ENCODE data around the gene THAP12.

DNA sequence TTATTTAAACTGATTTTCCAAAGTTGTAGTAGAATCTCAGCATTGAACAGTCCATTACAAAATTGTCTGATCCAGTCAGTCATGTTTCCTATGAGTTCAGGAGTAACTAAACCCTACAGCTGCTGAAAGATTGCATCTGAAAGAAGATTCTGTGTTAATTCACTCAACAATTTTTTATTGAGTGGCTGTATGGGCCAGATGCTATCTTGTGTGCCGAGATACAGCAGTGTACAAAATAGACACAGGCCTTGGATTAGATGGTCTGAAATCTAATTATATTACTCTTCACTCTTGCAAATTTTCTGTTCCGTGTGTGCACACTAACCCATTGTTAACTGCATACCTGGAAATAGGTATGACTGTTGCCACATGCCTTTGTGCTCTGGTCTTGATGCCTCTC, 7.5 kb upstream of the THAP12 start:
- TF ChIP-seq, protein P1, sequence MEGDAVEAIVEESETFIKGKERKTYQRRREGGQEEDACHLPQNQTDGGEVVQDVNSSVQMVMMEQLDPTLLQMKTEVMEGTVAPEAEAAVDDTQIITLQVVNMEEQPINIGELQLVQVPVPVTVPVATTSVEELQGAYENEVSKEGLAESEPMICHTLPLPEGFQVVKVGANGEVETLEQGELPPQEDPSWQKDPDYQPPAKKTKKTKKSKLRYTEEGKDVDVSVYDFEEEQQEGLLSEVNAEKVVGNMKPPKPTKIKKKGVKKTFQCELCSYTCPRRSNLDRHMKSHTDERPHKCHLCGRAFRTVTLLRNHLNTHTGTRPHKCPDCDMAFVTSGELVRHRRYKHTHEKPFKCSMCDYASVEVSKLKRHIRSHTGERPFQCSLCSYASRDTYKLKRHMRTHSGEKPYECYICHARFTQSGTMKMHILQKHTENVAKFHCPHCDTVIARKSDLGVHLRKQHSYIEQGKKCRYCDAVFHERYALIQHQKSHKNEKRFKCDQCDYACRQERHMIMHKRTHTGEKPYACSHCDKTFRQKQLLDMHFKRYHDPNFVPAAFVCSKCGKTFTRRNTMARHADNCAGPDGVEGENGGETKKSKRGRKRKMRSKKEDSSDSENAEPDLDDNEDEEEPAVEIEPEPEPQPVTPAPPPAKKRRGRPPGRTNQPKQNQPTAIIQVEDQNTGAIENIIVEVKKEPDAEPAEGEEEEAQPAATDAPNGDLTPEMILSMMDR (CRISPR knock-in tag; IDR thresholded peaks at IDR 0.05) = no peak
- TF ChIP-seq RFX5 (IDR thresholded peaks at IDR 0.05; ENCODE audit: low read depth, low read length) (no peak), ZBTB34 (CRISPR knock-in tag; IDR thresholded peaks at IDR 0.05) (no peak)
- TF ChIP-seq, protein P2, sequence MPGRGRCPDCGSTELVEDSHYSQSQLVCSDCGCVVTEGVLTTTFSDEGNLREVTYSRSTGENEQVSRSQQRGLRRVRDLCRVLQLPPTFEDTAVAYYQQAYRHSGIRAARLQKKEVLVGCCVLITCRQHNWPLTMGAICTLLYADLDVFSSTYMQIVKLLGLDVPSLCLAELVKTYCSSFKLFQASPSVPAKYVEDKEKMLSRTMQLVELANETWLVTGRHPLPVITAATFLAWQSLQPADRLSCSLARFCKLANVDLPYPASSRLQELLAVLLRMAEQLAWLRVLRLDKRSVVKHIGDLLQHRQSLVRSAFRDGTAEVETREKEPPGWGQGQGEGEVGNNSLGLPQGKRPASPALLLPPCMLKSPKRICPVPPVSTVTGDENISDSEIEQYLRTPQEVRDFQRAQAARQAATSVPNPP (CRISPR knock-in tag; IDR thresholded peaks at IDR 0.05) = no peak

All from HepG2 (cell line).